HG02981 (cell line): ENCODE results near the gene GALM.
A peak's percentile ranks its signal among the peaks of the same experiment; 100 is the strongest.

Source experiments
- ATAC-seq: cut with Tn5 transposase; IDR thresholded peaks from one replicate; pipeline ENCODE4 v1.9.1; 2021; ENCODE audit warnings: mild to moderate bottlenecking, moderate library complexity; ENCODE audit not compliant: unreplicated experiment

Gene GALM

DNA sequence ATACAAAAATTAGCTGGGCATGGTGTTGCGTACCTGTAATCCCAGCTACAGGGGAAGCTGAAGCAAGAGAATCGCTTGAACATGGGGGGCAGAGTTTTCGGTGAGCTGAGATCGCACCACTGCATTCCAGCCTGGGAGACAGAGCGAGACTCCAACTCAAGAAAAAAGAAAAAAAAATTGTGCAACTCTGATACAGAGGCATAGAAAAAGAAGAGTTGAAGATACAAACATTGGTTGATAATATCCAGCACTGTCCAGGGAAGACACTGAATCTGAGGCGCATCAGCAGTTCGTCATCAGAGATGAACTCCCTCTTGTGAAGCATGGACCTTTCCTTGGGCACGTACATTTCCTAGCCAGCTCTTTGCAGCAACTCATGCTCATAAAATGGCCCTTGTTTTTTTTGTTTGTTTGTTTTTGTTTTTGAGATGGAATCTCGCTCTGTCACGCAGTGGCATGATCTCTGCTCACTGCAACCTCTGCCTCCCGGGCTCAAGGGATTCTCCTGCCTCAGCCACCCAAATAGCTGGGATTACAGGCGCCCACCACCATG, 16.7 kb upstream of the GALM start:
- no peak for ATAC-seq

- ATAC-seq: no peak
These were observed 15.9 kb upstream of the GALM start for GRCh38 chr2:38650012-38650411.

DNA sequence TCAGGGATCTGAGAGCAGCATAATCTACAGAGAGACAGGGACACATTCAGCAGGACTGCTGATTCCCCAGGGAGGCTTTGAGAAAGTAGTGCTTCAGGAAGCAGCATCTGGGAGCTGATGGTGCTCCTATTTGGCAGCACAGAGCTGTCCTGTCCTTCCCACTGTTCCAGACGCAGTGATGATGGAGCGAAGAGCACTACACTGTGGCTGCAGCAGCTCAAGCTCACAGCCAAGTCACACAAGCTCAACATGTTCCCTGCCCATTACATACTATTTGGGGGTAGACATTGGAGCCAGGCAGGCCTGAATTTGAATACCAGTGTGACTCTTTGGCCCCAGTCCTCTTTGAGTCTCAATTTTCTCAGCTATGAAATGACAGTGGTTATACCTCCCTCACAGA, 15.2 kb upstream of the GALM start:
- ATAC-seq: no peak

DNA sequence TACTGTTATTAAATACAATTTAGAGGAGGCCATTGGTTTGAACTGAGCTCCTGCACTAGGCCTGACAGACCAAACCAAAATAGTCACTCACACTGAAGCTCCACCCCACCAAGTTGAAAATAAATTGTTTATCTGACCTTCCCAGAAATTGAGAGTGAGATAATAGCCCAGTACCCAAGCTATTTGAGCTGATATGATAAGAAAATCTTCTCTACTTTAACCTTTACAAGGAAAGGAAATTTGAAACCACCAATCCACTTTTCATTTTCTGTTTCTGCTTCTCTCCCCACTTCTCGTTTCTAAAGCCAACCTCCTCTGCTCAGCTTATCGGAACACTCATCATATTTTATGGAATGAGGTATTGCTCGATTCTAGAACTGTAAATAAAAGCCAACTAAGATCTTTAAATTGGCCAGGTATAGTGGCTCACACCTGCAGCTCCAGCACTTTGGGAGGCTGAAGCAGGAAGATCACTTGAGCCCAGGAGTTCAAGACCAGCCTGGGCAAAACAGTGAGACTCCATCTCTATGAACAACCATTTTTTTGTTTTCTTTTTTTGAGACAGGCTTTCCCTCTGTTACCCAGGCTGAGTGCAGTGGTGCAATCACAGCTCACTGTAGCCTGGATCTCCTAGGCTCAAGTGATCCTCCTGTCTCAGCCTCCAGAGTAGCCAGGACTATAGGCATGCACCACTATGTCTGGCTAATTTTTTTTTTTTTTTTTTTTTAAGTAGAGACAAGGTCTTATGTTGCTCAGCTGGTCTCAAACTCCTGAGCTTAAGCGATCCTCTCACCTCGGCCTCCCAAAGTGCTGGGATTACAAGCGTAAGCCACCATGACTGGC, 13.3 kb upstream of the GALM start:
- no peak for ATAC-seq

GRCh38 chr2:38653380-38653714, 12.6 kb upstream of the GALM start:
- no peak for ATAC-seq

- no peak for ATAC-seq
These were observed 12.0 kb upstream of the GALM start for GRCh38 chr2:38653715-38654527.

DNA sequence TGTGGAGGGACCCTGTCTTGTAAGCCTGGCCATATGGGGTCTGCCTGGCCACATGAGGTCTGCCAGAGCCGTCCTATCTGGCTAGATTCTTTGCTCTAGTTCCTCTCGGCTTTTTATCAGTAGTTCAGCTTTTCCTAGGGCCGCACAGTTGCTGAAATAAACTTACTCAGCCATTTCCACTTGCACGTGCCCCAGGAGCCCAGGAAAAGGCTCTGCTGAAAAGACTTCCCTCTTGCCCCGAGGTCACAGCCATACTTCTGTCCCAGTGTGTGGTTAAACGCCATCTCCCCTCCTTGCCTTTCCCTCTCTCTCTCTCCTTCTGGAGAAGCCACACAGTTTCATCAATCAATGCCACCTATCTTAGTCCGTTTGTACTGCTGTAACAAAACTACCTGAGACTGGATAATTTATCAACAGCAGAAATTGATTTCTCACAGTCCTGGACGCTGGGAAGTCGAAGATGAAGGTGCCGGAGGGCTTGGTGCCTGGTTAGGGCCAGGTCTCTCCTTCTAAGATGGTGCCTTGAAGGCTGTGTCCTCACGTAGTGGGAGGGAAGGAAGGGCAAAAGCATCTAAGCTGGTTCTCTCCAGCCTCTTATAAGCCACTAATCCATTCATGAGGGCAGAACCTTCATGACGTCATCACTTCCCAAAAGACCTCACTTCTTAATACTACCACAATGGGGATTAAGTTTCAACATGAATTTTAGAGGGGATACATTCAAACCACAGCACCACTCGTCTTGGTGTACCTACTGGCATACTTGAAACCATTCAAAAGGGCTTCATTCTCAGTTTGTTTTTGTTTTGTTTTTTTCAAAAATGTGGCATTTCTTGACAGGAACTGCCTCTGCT, 11.2 kb upstream of the GALM start:
- ATAC-seq: no peak

- ATAC-seq: no peak
These were observed 10.5 kb upstream of the GALM start for GRCh38 chr2:38655441-38655840.

DNA sequence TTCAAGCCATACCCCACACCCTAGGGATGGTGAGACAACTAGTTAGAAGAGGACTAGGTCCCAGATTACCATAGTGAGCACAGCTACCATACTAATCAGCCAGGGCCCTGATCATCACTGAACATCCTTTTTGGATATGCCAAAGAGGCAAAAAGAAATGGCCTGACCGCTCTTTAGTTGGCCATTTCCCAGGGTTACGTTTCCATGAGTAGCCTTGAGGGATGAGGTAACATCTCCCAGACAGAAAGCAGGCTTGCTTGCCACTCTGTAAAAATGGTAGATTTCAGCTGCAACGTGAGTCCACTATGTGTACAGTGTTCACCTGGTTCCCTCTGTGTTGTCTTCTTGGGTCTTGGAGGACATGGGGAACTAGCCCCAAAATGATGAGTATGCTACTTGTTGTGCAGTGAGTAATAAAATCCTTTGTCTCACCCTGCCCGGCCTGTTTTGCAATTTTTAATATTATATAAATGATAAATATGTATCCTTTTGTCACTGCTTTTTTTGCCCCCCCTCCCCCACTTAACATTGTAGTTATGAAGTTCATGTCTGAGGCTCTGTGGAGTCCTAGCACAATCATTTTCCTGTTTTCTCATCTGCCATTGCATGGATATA, 8.9 kb upstream of the GALM start:
- no peak for ATAC-seq

- ATAC-seq: no peak
These were observed 7.3 kb upstream of the GALM start for GRCh38 chr2:38658613-38659012.

GRCh38 chr2:38659115-38659514, 6.8 kb upstream of the GALM start:
- no peak for ATAC-seq

- ATAC-seq: no peak
These were observed 5.6 kb upstream of the GALM start for GRCh38 chr2:38660282-38660681.

DNA sequence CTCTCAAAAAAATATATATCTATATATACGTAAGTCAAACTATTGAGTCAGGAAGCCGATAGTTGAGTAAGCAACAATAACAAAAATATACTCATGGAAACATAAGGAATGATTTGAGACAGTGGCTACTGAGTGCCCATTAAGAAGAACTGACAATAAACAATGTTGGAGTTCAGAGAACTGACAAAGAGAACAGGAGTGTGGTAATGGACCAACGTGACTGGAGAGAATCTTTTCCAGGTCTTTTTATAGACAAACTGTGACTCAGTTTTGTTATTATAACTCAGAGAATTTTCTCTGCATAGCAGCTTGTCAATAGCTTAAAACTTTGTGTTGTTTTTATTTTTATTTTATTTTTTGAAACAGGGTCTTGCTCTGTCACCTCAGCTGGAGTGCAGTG, 4.6 kb upstream of the GALM start:
- ATAC-seq: no peak

DNA sequence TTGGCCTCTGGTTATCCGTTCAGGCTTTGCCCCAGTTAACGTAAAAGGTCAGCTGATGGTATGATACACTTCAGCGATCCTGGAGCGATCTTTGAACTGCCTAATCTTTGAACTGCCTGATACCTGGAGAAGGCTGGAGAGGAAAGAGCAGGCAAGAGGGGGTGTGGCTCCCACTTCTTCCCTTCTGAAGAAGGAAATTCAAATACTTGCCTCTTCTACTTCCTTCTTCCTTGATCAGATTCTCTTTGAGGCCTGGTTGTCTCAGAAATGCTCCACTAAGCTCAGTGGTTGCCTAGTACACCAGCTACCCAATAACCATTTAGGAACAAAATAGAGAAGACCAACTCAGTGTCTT, 619 bp downstream of the GALM start:
- peak; percentile 35 for ATAC-seq

DNA sequence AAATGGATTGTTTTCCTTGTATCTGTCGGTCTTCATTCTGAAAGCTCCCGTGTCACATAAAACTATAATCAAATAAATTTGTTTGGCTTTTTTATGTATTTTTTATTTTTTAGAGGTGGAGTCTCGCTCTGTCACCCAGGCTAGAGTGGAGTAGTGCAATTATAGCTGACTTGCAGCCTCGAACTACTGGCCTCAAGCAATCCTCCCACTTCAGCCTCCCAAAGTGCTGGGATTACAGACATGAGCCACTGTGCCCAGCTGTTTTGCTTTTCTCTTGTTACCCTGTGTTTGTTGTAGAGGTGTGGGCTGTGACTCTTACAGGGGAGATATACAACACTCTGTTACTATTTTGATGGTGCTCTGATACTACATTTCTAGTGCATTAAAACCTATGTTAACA, 2.2 kb downstream of the GALM start:
- ATAC-seq: no peak

GRCh38 chr2:38668779-38669479, 3.0 kb downstream of the GALM start:
- ATAC-seq: no peak

DNA sequence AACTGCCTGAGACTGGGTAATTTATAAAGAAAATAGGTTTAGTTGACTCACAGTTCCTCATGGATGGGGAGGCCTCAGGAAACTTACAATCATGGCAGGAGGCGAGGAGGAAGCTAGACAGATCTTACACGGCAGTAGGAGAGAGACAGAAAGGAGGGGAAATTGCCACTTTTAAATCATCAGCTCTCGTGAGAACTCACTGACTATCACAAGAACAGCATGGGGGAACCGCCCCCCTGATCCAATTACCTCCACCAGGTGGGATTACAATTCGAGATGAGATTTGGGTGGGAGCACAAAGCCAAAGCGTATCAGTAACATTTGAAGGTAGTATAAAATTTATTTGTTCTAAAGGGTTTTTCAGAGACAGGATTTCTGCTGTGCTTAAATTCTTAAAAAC, 5.4 kb downstream of the GALM start:
- no peak for ATAC-seq

- no peak for ATAC-seq
These were observed 6.0 kb downstream of the GALM start for GRCh38 chr2:38671946-38672345.

- no peak for ATAC-seq
These were observed 6.8 kb downstream of the GALM start for GRCh38 chr2:38672445-38673391.
